Activated CD4-positive, alpha-beta T cell treated with anti-CD3 and anti-CD28 coated beads, Interleukin-10, Interleukin-2, amounts not matched to agents 100 ng/mL and 50 ng/mL, durations not matched to agents 16 hours and 8 hours (primary cell): ENCODE measurements around the gene IL17RE.
A peak's percentile ranks its signal among the peaks of the same experiment; 100 is the strongest.

Experiments
- DNase-seq: peaks from one replicate; pipeline ENCODE4 v3.0.0-alpha.2; 2020

Gene IL17RE

GRCh38 chr3:9908286-9908685 is 5.6 kb downstream of the IL17RE start:
- DNase-seq = no peak

GRCh38 chr3:9909221-9910013 is 6.8 kb downstream of the IL17RE start:
- DNase-seq = no peak

- no peak for DNase-seq
These were observed 9.2 kb downstream of the IL17RE start for GRCh38 chr3:9911863-9912262.

GRCh38 chr3:9912294-9912935 is 9.8 kb downstream of the IL17RE start:
- peak; percentile 36 for DNase-seq

DNA sequence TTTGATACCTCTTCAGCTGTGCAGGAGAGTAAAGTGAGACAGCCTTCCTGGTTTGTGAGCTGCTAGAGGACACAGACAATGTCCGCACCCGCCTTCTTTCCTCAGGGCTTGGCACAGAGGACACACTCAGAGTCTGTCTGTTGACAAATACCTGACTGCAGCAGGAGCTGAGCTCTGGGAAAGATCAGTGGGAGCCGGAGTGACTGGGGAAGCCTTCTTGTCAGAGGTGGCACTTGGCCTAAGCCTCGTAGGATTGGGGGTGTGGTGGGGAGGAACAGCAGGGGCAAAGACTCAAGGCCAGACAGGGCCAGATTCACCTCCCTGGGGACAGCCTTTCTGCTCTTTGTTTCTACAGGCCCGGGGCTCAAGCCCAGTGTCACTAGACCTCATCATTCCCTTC is 11.0 kb downstream of the IL17RE start:
- no peak for DNase-seq

- DNase-seq = no peak
These were observed 11.4 kb downstream of the IL17RE start for GRCh38 chr3:9914011-9914410.

DNA sequence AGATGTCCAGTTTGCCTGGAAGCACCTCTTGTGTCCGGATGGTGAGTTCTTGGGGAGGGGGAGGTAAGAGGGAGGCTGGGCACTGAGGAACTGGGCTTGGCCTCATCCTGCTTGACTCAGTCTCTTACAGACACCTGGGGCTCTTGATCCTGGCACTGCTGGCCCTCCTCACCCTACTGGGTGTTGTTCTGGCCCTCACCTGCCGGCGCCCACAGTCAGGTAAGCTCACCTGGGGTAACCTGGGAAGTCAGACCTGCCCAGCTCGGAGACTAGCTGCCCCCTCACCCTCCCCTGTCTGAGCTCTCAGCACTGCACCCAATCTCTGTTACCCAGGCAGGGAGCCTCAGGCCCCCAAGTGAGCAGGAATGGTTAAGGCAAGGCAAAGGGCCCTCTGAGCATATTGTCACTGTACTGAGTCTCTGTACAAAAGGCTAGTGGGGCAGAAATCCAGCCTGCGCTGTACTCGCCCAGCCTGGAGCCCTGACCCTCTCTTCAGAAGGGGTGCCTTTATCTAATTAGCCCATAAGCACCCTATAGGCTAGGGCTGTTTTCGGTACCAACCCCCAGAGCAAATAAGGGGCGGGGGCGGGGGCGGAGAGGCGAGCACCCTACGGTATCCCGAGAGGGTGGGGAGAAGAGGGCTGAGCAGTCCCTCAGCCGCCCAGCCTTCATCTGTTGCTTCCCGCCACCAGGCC is 12.1 kb downstream of the IL17RE start:
- DNase-seq = no peak

GRCh38 chr3:9915254-9916141 is 12.8 kb downstream of the IL17RE start:
- DNase-seq = peak; percentile 41

- no peak for DNase-seq
These were observed 13.7 kb downstream of the IL17RE start for GRCh38 chr3:9916346-9916733.

DNA sequence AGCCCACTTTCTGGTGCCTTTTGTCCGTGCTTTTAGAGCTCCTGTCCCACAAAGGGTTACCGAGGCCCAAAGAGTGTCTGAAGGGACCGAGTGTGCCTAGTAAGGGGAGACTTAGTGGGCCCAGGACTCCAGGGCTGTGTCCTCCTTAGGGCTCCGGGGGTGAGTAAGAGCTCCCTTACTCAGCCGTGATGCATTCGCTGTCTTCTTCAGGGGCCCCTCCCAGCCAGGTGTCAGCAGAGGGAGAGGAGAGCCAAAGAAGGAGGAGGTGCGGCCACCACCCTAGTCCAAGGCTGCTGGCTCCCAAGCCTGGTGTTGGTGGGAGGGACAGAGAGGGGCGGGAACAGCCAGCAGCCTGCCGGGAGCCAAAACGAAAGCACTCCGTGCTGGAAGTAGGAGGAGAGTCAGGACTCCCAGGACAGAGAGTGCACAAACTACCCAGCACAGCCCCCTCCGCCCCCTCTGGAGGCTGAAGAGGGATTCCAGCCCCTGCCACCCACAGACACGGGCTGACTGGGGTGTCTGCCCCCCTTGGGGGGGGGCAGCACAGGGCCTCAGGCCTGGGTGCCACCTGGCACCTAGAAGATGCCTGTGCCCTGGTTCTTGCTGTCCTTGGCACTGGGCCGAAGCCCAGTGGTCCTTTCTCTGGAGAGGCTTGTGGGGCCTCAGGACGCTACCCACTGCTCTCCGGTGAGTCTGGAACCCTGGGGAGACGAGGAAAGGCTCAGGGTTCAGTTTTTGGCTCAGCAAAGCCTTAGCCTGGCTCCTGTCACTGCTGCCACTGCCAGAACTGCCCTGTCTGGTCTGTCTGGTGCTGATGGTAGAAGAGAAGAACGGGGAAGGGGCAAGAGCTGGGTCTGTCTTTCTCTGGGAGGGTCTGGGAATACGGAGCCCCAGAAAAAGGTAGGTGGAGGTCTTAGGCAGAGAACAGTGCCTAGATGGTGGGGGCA is 14.4 kb downstream of the IL17RE start, which contains the start of gene IL17RC:
Gene IL17RC (plus strand): TSS at position 365 of the 947 bp plus-strand sequence. CDS start 218 bp downstream, at position 583.
- DNase-seq = no peak

GRCh38 chr3:9917820-9918219 is 15.2 kb downstream of the IL17RE start:
- no peak for DNase-seq

GRCh38 chr3:9918261-9919038 is 15.8 kb downstream of the IL17RE start:
- DNase-seq = no peak

- DNase-seq = no peak
These were observed 25.5 kb downstream of the IL17RE start for GRCh38 chr3:9928158-9928557.

- DNase-seq = no peak
These were observed 28.3 kb downstream of the IL17RE start for GRCh38 chr3:9930804-9931418.

DNA sequence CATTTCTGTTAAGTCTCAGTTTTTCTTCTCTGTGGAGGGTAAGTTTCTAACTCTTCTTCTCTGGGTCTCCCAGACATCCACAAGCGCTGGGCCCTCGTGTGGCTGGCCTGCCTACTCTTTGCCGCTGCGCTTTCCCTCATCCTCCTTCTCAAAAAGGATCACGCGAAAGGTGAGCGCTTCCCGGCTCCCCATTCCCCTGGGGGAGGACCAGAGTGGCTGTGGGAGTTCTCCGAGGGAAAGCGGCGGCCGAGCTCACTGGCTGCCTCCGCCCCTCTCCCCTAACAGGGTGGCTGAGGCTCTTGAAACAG is 29.8 kb downstream of the IL17RE start:
- DNase-seq = no peak

GRCh38 chr3:9932843-9933560 is 30.4 kb downstream of the IL17RE start:
- DNase-seq = peak; percentile 93

DNA sequence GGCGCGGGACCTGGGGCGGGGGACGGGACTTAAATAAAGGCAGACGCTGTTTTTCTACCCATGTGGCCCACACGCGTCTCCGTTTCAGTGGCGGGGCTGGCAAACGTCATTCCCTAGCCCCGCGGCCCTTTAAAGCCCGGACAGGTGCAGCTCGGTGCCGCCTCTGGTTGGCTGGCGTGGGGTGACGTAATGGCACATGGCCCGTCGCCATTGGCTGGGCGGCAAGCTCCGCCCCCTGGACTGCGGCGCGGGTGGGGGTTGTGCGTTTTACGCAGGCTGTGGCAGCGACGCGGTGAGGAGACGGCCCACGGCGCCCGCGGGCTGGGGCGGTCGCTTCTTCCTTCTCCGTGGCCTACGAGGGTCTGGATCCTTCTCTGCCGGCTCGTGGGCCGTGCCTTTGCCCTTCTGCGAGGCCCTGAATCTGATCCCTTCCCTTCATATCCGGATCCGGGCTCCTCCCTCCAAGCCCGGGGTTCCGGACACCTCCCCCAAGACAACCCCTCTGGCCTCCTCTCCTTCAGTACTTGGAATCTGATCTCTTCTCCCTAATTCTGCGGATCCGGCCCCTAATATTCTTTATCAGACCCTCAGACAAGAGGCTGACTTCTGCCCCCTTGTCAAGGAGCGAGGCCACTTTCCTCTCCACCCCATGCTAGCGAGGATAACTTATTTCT is 31.1 kb downstream of the IL17RE start, which contains the start of gene CRELD1:
Gene CRELD1 (plus strand): TSS at position 274 of the 674 bp plus-strand sequence. CDS start 605 bp downstream, outside the sequence.
- DNase-seq = peak; percentile 98

DNA sequence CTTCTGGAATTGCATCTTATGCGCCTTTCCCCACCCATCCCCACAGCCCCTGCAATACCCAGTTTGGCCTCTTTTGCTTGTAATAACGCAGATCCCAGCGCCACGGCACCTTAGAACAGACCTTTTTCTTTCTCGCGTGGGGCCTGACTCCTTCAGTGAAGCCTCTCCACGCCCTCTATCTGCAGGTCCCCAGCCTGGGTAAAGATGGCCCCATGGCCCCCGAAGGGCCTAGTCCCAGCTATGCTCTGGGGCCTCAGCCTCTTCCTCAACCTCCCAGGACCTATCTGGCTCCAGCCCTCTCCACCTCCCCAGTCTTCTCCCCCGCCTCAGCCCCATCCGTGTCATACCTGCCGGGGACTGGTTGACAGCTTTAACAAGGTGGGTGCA is 31.6 kb downstream of the IL17RE start:
- peak; percentile 16 for DNase-seq

DNA sequence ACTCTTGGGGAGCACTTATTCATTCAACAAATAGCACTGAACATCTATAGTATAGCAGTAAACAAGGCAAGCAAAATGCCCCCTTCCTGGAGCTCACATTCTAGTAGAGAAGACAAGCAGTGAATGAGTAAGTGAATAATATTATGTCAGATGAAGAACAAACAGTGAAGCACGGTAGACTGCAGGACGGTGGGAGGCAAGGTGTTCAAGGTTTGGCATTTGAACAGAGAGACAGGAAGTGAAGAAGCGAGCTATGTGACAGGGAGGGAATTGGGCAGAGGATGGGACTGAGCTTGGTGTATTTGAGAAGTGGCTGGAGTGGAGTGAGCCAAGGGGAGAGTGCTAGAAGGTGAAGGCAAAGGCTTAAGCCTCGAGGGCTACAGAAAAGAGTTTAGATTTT is 32.3 kb downstream of the IL17RE start:
- DNase-seq = no peak
